GM10248 (cell line): Measurements from ENCODE around the gene HMGXB3.

Experiments
- CTCF ChIA-PET: fragments of 300-600 bp; sonication (Branson Sonifier 250); formaldehyde crosslinking; extraction: SDS; loops from one replicate; lab custom pipeline; 2021; ENCODE audit warnings: antibody characterized with exemption; lab: Yijun Ruan, JAX
- POLR2A ChIA-PET: fragments of 350-650 bp; sonication (Branson Sonifier 250); formaldehyde crosslinking; extraction: SDS; loops from one replicate; lab custom pipeline; 2020; ENCODE audit warnings: antibody characterized with exemption; lab: Yijun Ruan, JAX
- DNase-seq: peaks from one replicate; pipeline ENCODE4 v3.0.0; 2012; ENCODE audit errors: extremely low spot score
- CTCF ChIP-seq: IDR thresholded peaks from 2 replicates; pipeline ENCODE4 v1.5.1; 2012; ENCODE audit warnings: mild to moderate bottlenecking, low read depth; ENCODE audit errors: extremely low read depth, missing control alignments, control extremely low read depth

Gene HMGXB3

DNA sequence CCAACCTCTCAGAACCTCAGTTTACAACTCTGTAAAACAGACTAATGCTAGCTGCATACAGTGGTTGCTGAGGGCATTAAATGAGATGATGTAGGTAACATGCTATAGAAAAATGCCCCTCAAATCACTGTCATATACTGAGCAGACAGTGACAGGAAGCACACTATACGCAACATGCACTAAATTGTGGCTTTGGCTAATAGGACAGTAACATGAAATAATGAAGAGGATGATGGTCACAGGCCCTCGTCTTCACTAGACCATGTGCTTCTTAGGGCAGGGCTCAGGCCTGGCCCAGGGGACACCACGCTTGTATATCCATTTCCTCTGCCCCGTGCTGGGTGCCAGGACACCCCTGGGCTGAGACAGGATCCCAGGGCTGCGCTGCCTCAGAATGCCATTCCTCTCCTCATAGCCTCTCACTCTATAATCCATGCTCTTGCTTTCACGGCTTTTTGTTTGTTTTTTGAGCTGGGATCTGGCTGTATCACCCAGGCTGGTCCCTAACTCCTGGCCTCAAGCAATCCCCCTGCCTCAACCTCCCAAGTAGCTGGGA, 66.9 kb downstream of the HMGXB3 start:
- CTCF ChIA-PET = interaction anchor here (1.2 to 1.4 kb wide), 3 partner anchors 10 to 41 kb away, joined by 3 read pairs; no protein-coding TSS in a partner anchor
- DNase-seq = no peak
- POLR2A ChIA-PET = no interaction called here
- TF ChIP-seq CTCF = no peak

GRCh38 chr5:150068071-150068470, 67.5 kb downstream of the HMGXB3 start:
- TF ChIP-seq CTCF = no peak
- DNase-seq = no peak
- POLR2A ChIA-PET = no interaction called here
- CTCF ChIA-PET = interaction anchor here (1.2 to 1.8 kb wide), 4 partner anchors 10 to 41 kb away, joined by 3 to 5 read pairs (median 3); no protein-coding TSS in a partner anchor

- TF ChIP-seq CTCF = no peak
- DNase-seq = no peak
- ChIA-PET POLR2A (no interaction called here), CTCF (interaction anchor here (1.2 to 1.8 kb wide), 3 partner anchors 9 to 33 kb away, joined by 3 to 5 read pairs (median 3); no protein-coding TSS in a partner anchor)
Measured at GRCh38 chr5:150068472-150068871, 67.9 kb downstream of the HMGXB3 start.

DNA sequence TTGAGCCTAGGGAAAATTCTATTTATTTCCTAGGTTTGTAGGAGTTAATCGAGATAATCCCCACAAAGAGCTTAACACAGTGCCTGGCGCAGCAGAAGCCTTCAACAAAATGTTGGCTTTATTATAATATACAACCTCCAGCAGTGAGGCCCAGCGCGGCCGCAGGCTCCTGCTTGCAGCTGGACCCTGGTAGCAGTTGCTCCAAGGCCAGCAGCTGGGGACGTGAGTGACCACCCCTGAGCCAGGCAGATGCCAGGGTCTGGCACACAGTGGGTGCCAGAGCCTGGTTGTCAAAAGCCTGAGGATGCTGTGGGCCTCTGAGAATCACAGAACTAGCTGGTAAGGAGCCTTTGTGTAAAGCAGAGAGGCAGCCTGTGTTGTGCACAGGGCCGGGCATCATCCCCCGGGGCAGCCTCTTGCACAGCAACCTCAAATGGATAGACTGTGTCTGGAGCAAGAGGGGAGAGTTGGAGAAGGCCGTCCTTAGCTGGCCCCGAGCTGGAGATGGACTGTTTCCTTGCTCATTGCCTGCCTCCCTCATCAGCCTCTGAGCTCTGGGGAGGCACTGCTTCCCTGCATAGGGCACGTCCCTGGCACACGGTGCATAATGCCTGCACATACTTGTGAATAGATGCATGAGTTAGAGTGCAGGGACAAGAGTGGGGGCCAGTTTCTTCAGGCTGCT, 68.6 kb downstream of the HMGXB3 start:
- CTCF ChIA-PET = interaction anchor here (1.8 kb wide), 1 partner anchor 13 kb away, joined by 5 read pairs; no protein-coding TSS in a partner anchor
- POLR2A ChIA-PET = no interaction called here
- no peak for DNase-seq
- no peak for TF ChIP-seq CTCF

- no peak for DNase-seq
- ChIA-PET CTCF (interaction anchor here (1.8 kb wide), 1 partner anchor 12 kb away, joined by 5 read pairs; no protein-coding TSS in a partner anchor), POLR2A (no interaction called here)
- no peak for TF ChIP-seq CTCF
Measured at GRCh38 chr5:150069672-150070627, 69.4 kb downstream of the HMGXB3 start.

DNA sequence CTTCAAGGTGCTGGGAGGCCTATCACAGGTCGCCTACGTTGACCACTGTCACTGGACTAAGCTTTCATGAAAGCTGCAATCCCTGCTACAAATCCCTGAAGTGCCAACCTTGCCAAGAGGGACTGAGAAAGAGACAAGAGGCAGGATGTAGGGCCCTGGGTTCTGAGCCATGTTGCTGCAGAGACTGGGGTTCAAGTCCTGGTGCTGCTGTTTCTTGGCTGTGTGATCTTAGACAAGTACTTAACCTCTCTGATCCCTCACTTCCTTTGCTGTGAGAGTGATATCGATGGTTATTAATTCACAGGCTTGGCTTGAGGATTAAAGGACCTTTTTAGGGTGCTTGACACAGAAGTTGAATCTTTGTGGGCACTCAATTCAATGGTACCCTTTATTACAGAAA, 70.3 kb downstream of the HMGXB3 start:
- ChIA-PET POLR2A (no interaction called here), CTCF (no interaction called here)
- no peak for TF ChIP-seq CTCF
- no peak for DNase-seq
